Spleen (tissue), 7 donors: ENCODE data around the gene E2F7.

Experiments used
- CTCF ChIP-seq, 11 experiments: fragments of 200-600 bp in 7 of 11; fragments of 450-650 bp in 4 of 11; sonication (generic) in 4 of 11; IDR thresholded peaks in 8 of 11; conservative IDR thresholded peaks in 3 of 11; 1 replicate in 7 of 11; 2 replicates in 4 of 11; pipeline versions ENCODE4 v1.4.0 to v1.8.0; 2016 to 2021; ENCODE audit warnings: antibody characterized with exemption in 11 of 11, inconsistent platforms in 4 of 11, mild to moderate bottlenecking in 1 of 11
- POLR2A ChIP-seq, 3 donors: fragments of 450-650 bp; IDR thresholded peaks; one replicate each; pipeline ENCODE4 v1.5.1; 2017; ENCODE audit warnings: antibody characterized with exemption in 3 of 3, mild to moderate bottlenecking in 1 of 3
- donor health status: DM: no; HTN: no; CAD: no; lungs with moderate emphysema.
- donor health status: DM: no; HTN: no; CAD: no.
- donor health status: DM: no; HTN: no; CAD: no.

DNA sequence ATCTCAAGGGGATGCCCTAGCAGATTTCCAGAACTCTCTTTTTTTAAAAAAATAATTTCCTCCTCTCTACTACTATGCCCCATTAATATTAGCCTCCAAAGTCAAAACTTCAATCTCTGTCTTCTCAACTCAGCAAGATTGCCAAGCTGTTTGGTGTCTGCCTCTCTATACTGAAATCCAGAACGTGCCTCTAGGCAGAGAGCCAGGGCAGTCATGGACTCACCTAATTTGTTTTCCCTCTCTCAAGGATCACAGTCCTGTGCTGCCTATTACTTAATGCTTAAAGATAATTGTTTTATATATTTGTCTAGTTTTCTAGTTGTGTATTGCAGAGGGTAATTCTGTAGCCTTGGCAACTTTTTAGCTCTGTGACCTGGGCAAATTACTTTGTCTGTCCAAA lies 74.7 kb downstream of the E2F7 start:
- no peak for TF ChIP-seq CTCF (IDR thresholded peaks at IDR 0.05 in 8 of 11, conservative IDR thresholded peaks at IDR 0.05 in 3 of 11)
- no peak for TF ChIP-seq POLR2A (IDR thresholded peaks at IDR 0.05)
